SK-N-SH treated with all-trans-retinoic acid at 6 μM for 48 hours (cell line): ENCODE data around the gene GDF7.

ENCODE experiments used
- CSRNP3 ChIP-seq: fragments of 250-450 bp; sonication (Bioruptor Pico); IDR thresholded peaks from 2 replicates; pipeline ENCODE4 v1.5.1; 2021; ENCODE audit warnings: mild to moderate bottlenecking, moderate library complexity
- GLIS3 ChIP-seq: fragments of 250-450 bp; sonication (Bioruptor Pico); IDR thresholded peaks from 2 replicates; pipeline ENCODE4 v1.5.0; 2020; ENCODE audit warnings: mild to moderate bottlenecking, moderate library complexity
- PATZ1 ChIP-seq: fragments of 250-450 bp; sonication (Bioruptor Pico); IDR thresholded peaks from 2 replicates; pipeline ENCODE4 v1.8.0; 2020; ENCODE audit warnings: mild to moderate bottlenecking, moderate library complexity, borderline replicate concordance
- RARB ChIP-seq: fragments of 250-450 bp; sonication (Bioruptor Pico); IDR thresholded peaks from 2 replicates; pipeline ENCODE4 v1.8.0; 2021; ENCODE audit warnings: mild to moderate bottlenecking, moderate library complexity
- SNAI2 ChIP-seq: fragments of 250-450 bp; sonication (Bioruptor Pico); IDR thresholded peaks from 2 replicates; pipeline ENCODE4 v1.5.0; 2020; ENCODE audit warnings: mild to moderate bottlenecking, moderate library complexity
- TCF4 ChIP-seq: fragments of 250-450 bp; sonication (Bioruptor Pico); IDR thresholded peaks from 2 replicates; pipeline ENCODE4 v1.8.0; 2021; ENCODE audit warnings: mild to moderate bottlenecking, moderate library complexity, borderline replicate concordance
- ZFP30 ChIP-seq: fragments of 450-650 bp; formaldehyde crosslinking; IDR thresholded peaks from 2 replicates; pipeline ENCODE4 v1.5.0; 2022; ENCODE audit warnings: mild to moderate bottlenecking, moderate library complexity
- ZNF70 ChIP-seq: fragments of 450-650 bp; formaldehyde crosslinking; IDR thresholded peaks from 2 replicates; pipeline ENCODE4 v1.5.0; 2020; ENCODE audit warnings: mild to moderate bottlenecking, moderate library complexity

GRCh38 chr2:20633001-20633400, 33.9 kb upstream of the GDF7 start:
- no peak for TF ChIP-seq PATZ1 (CRISPR knock-in tag)
- TF ChIP-seq CSRNP3 (CRISPR knock-in tag): no peak
- TF ChIP-seq SNAI2 (CRISPR knock-in tag): no peak
- no peak for TF ChIP-seq ZFP30 (CRISPR knock-in tag)
- TF ChIP-seq ZNF70 (CRISPR knock-in tag): no peak
- TF ChIP-seq TCF4: no peak
- no peak for TF ChIP-seq GLIS3
- TF ChIP-seq RARB: no peak
